DOHH2 (cell line): ENCODE results near the gene CYBA.
A peak's percentile ranks its signal among the peaks of the same experiment; 100 is the strongest.

ENCODE experiments used
- H3F3A ChIP-seq: fragments of 200-600 bp; sonication (generic), shearing (Covaris generic); 2 replicates; pipeline ENCODE4 v1.6.0; 2016; ENCODE audit warnings: antibody characterized with exemption, mild to moderate bottlenecking; ENCODE audit not compliant: control insufficient read depth, insufficient read depth
- H3K27ac ChIP-seq: fragments of 200-600 bp; sonication (generic); 2 replicates; pipeline ENCODE4 v1.5.1; 2014; ENCODE audit warnings: low read depth, mild to moderate bottlenecking, low read length, moderate library complexity
- H3K27me3 ChIP-seq: fragments of 200-600 bp; sonication (generic); 2 replicates; pipeline ENCODE4 v1.6.1; 2014; ENCODE audit warnings: mild to moderate bottlenecking, low read length, mixed read lengths; ENCODE audit not compliant: control insufficient read depth
- H3K36me3 ChIP-seq: fragments of 200-600 bp; sonication (generic); 2 replicates; pipeline ENCODE4 v1.6.1; 2014; ENCODE audit warnings: mild to moderate bottlenecking, low read length, moderate library complexity, mixed read lengths; ENCODE audit not compliant: control insufficient read depth
- H3K4me1 ChIP-seq: fragments of 200-600 bp; sonication (generic); 2 replicates; pipeline ENCODE4 v1.6.1; 2014; ENCODE audit warnings: mild to moderate bottlenecking, low read length, mixed read lengths; ENCODE audit not compliant: control insufficient read depth
- H3K4me2 ChIP-seq: fragments of 200-600 bp; sonication (generic); 2 replicates; pipeline ENCODE4 v1.6.0; 2014; ENCODE audit warnings: mild to moderate bottlenecking, low read length, moderate library complexity
- H3K4me3 ChIP-seq: fragments of 200-600 bp; sonication (generic); 2 replicates; pipeline ENCODE4 v1.5.1; 2014; ENCODE audit warnings: mild to moderate bottlenecking, low read length, mixed read lengths
- H3K79me2 ChIP-seq: fragments of 200-600 bp; sonication (generic); 2 replicates; pipeline ENCODE4 v1.6.1; 2014; ENCODE audit warnings: mild to moderate bottlenecking, low read length, mixed read lengths; ENCODE audit not compliant: control insufficient read depth
- H3K9me2 ChIP-seq: fragments of 200-600 bp; sonication (generic); replicated peaks from 2 replicates; pipeline ENCODE4 v1.6.1; 2014; ENCODE audit warnings: mild to moderate bottlenecking, low read length, mixed read lengths; ENCODE audit not compliant: control insufficient read depth
- H3K9me3 ChIP-seq: fragments of 200-600 bp; sonication (generic); 2 replicates; pipeline ENCODE4 v1.6.1; 2014; ENCODE audit warnings: antibody characterized with exemption, low read length, mixed read lengths; ENCODE audit not compliant: control insufficient read depth, insufficient read depth
- H4K20me1 ChIP-seq: fragments of 200-600 bp; sonication (generic); 2 replicates; pipeline ENCODE4 v1.6.0; 2014; ENCODE audit warnings: low read depth, mild to moderate bottlenecking, antibody characterized with exemption, low read length, moderate library complexity; ENCODE audit not compliant: control insufficient read depth, insufficient read depth
- CTCF ChIP-seq: fragments of 200-600 bp; sonication (generic); IDR thresholded peaks from one replicate; pipeline ENCODE4 v1.5.1; 2014; ENCODE audit warnings: antibody characterized with exemption, mild to moderate bottlenecking, low read depth, low read length; ENCODE audit not compliant: poor library complexity, severe bottlenecking
- EZH2phosphoT487 ChIP-seq: fragments of 200-600 bp; sonication (generic); IDR thresholded peaks from 2 replicates; pipeline ENCODE4 v1.6.1; 2017; ENCODE audit warnings: borderline replicate concordance, mild to moderate bottlenecking, antibody characterized with exemption, low read length, moderate library complexity, mixed read lengths

The CYBA gene

GRCh38 chr16:88650749-88651275, at the start of gene CYBA:
Gene CYBA, minus strand, starts transcription at chr16:88651053. Its CDS starts 40 bp downstream, at chr16:88651013.
- peaks cover 40% of the 10 kb centered on the region for H3K4me1 ChIP-seq
- H4K20me1 ChIP-seq, result peaks cover 18% of the 10 kb centered on the region
- H3K79me2 ChIP-seq, result peaks cover 49% of the 10 kb centered on the region
- peak within 1 kb of the TSS; percentile 92 for H3K27ac ChIP-seq
- TF ChIP-seq EZH2phosphoT487 (no peak), CTCF (no peak)
- H3K4me3 ChIP-seq, result peak within 1 kb of the TSS; percentile 86
- peak within 1 kb of the TSS; percentile 87 for H3K4me2 ChIP-seq
- H3K9me2 ChIP-seq, result no peaks in the 10 kb centered on the region
- H3K36me3 ChIP-seq, result peaks cover 90% of the 10 kb centered on the region
- H3F3A ChIP-seq, result no peaks in the 10 kb centered on the region
- H3K9me3 ChIP-seq, result no peaks in the 10 kb centered on the region
- no peaks in the 10 kb centered on the region for H3K27me3 ChIP-seq

GRCh38 chr16:88700322-88700635, 49.4 kb upstream of the CYBA start:
- Histone ChIP-seq H3F3A (peaks cover 8% of the 10 kb centered on the region), H3K9me3 (no peaks in the 10 kb centered on the region), H3K27me3 (no peaks in the 10 kb centered on the region), H3K27ac (peak overlapping the region; percentile 63), H4K20me1 (peaks cover 12% of the 10 kb centered on the region; the same call in 1 of the 2 replicates), H3K9me2 (no peaks in the 10 kb centered on the region), H3K36me3 (peaks cover 54% of the 10 kb centered on the region), H3K79me2 (peaks cover 49% of the 10 kb centered on the region), H3K4me2 (peak overlapping the region; percentile 83), H3K4me1 (peaks cover 56% of the 10 kb centered on the region), H3K4me3 (peak overlapping the region; percentile 68)
- TF ChIP-seq EZH2phosphoT487 (no peak), CTCF (no peak)

GRCh38 chr16:88699180-88699579, 48.3 kb upstream of the CYBA start:
- Histone ChIP-seq H3F3A (peaks cover 6% of the 10 kb centered on the region; the same call in 1 of the 2 replicates), H3K36me3 (peaks cover 54% of the 10 kb centered on the region), H3K27me3 (no peaks in the 10 kb centered on the region), H4K20me1 (peaks cover 7% of the 10 kb centered on the region; the same call in 1 of the 2 replicates), H3K79me2 (peaks cover 38% of the 10 kb centered on the region), H3K9me2 (no peaks in the 10 kb centered on the region), H3K4me3 (no peak overlapping the region), H3K4me1 (peaks cover 45% of the 10 kb centered on the region), H3K9me3 (no peaks in the 10 kb centered on the region), H3K27ac (no peak overlapping the region), H3K4me2 (no peak overlapping the region)
- TF ChIP-seq CTCF, result no peak
- no peak for TF ChIP-seq EZH2phosphoT487
